Upper lobe of left lung (tissue), 6 donors: ENCODE data around the gene PPM1A. TPM values are rescaled to one million over a fixed set of nuclear protein-coding genes. Genes with fewer than 3 reads are reported as not detected.

ENCODE experiments used
- ATAC-seq, 2 donors: fragments of 200-7000 bp; cut with Tn5 transposase; one replicate each; pipeline ENCODE4 v1.9.1; 2022; ENCODE audit warnings: mild to moderate bottlenecking in 2 of 2, moderate library complexity in 2 of 2; ENCODE audit not compliant: low FRiP score in 2 of 2
- DNase-seq, 2 donors: peaks; one replicate each; pipeline ENCODE4 v3.0.0-alpha.2; 2019 to 2020
- H3K27ac ChIP-seq, 4 donors: fragments of 200-600 bp; sonication (generic); one replicate each; pipeline ENCODE4 v1.5.1; 2016 to 2019
- H3K27me3 ChIP-seq, 4 donors: fragments of 200-600 bp; sonication (generic); one replicate each; pipeline ENCODE4 v1.5.1; 2017 to 2019
- H3K36me3 ChIP-seq, 4 donors: fragments of 200-600 bp; sonication (generic); one replicate each; pipeline ENCODE4 v1.5.1; 2016 to 2019
- H3K4me1 ChIP-seq, 4 donors: fragments of 200-600 bp; sonication (generic); one replicate each; pipeline ENCODE4 v1.5.1; 2018 to 2019
- H3K4me3 ChIP-seq, 4 donors: fragments of 200-600 bp; sonication (generic); one replicate each; pipeline ENCODE4 v1.5.1; 2017 to 2019; ENCODE audit warnings: mild to moderate bottlenecking in 2 of 4, moderate library complexity in 1 of 4
- H3K9me3 ChIP-seq, 4 donors: fragments of 200-600 bp; sonication (generic); one replicate each; pipeline ENCODE4 v1.5.1; 2018 to 2019
- CTCF ChIP-seq, 6 experiments: fragments of 450-650 bp in 4 of 6; fragments of 200-600 bp in 2 of 6; sonication (generic) in 2 of 6; IDR thresholded peaks; one replicate each; pipeline ENCODE4 v1.5.1; 2016 to 2019; ENCODE audit warnings: antibody characterized with exemption in 6 of 6
- EP300 ChIP-seq, 4 donors: sonication (generic); formaldehyde crosslinking; IDR thresholded peaks; one replicate each; pipeline ENCODE4 v1.5.1; 2017; ENCODE audit warnings: antibody characterized with exemption in 4 of 4, control low read depth in 2 of 4
- POLR2A ChIP-seq, 4 donors: fragments of 450-650 bp; IDR thresholded peaks; one replicate each; pipeline ENCODE4 v1.5.1; 2016 to 2017; ENCODE audit warnings: antibody characterized with exemption in 4 of 4, mild to moderate bottlenecking in 2 of 4
- POLR2AphosphoS5 ChIP-seq, 2 donors: sonication (generic); formaldehyde crosslinking; IDR thresholded peaks; one replicate each; pipeline ENCODE4 v1.5.1; 2017; ENCODE audit warnings: antibody characterized with exemption in 2 of 2
- WGBS, 2 donors: methylation state at CpG; one replicate each; pipeline ENCODE4 v1.1.5; 2017 to 2018; 5-methylcytosine and 5-hydroxymethylcytosine counted together
- total RNA-seq, 6 donors: library from RNA; depleted of rRNA in 4 of 6; stranded (reverse); fragments of >200 nt in 4 of 6; gene quantifications; one replicate each; pipeline versions ENCODE4 v1.1.0 to v1.2.1, GENCODE V29; 2016 to 2021
- donor health status: DM: no; HTN: no; CAD: no; lungs with moderate emphysema.
- donor health status: DM: no; HTN: yes; CAD: no; lungs with severe emphysema.

Gene PPM1A
- total RNA-seq, 6 donors from 2014 or later, result 20.5 to 71.8 (median 43.7) TPM

- no peaks in the 10 kb centered on the region for H3K36me3 ChIP-seq
- ATAC-seq (no peak), DNase-seq (no peak)
- no peaks in the 10 kb centered on the region for H3K27me3 ChIP-seq
- H3K27ac ChIP-seq, result no peak overlapping the region
- TF ChIP-seq CTCF (IDR thresholded peaks at IDR 0.05) (no peak), POLR2A (IDR thresholded peaks at IDR 0.05) (no peak)
- H3K4me3 ChIP-seq, result no peak overlapping the region
- WGBS, 2 donors, result 82 to 84% methylated on average over 3 of the region's 3 CpGs
- no peaks in the 10 kb centered on the region for H3K4me1 ChIP-seq
- peaks cover 0 to 7% (median 4%) of the 10 kb centered on the region in 4 donors for H3K9me3 ChIP-seq
Observed at GRCh38 chr14:60233251-60233650, 15.8 kb upstream of the PPM1A start.

- DNase-seq, result no peak
- Histone ChIP-seq H3K4me1 (no peaks in the 10 kb centered on the region), H3K9me3 (peaks cover 0 to 7% (median 4%) of the 10 kb centered on the region in 4 donors), H3K27ac (no peak overlapping the region), H3K4me3 (no peak overlapping the region), H3K27me3 (no peaks in the 10 kb centered on the region), H3K36me3 (no peaks in the 10 kb centered on the region)
- no peak for ATAC-seq
- TF ChIP-seq EP300 (IDR thresholded peaks at IDR 0.05) (no peak), CTCF (IDR thresholded peaks at IDR 0.05) (no peak)
Observed at GRCh38 chr14:60233891-60234290, 15.1 kb upstream of the PPM1A start.

GRCh38 chr14:60235440-60235839 lies 13.6 kb upstream of the PPM1A start:
- H3K36me3 ChIP-seq, result no peaks in the 10 kb centered on the region
- DNase-seq (no peak), ATAC-seq (no peak)
- WGBS, 2 donors, result 73 to 79% methylated on average over 2 of the region's 2 CpGs
- H3K9me3 ChIP-seq, result peaks cover 0 to 7% (median 4%) of the 10 kb centered on the region in 4 donors
- no peak for TF ChIP-seq EP300 (IDR thresholded peaks at IDR 0.05)
- no peak for TF ChIP-seq POLR2A (IDR thresholded peaks at IDR 0.05)
- no peak for TF ChIP-seq POLR2AphosphoS5 (IDR thresholded peaks at IDR 0.05)
- TF ChIP-seq CTCF (IDR thresholded peaks at IDR 0.05), result no peak
- no peaks in the 10 kb centered on the region for H3K4me1 ChIP-seq
- H3K27me3 ChIP-seq, result no peaks in the 10 kb centered on the region
- H3K27ac ChIP-seq, result no peak overlapping the region
- H3K4me3 ChIP-seq, result no peak overlapping the region

- TF ChIP-seq POLR2A (IDR thresholded peaks at IDR 0.05), result no peak
- no peak for TF ChIP-seq POLR2AphosphoS5 (IDR thresholded peaks at IDR 0.05)
- no peak for TF ChIP-seq EP300 (IDR thresholded peaks at IDR 0.05)
- TF ChIP-seq CTCF (IDR thresholded peaks at IDR 0.05), result no peak
Observed at GRCh38 chr14:60238955-60239354, 10.1 kb upstream of the PPM1A start.

GRCh38 chr14:60240139-60240856 lies 8.7 kb upstream of the PPM1A start:
- H3K27ac ChIP-seq, result no peak overlapping the region
- ATAC-seq, result no peak
- 75 to 79% methylated on average over 7 of the region's 7 CpGs for WGBS, 2 donors
- H3K4me1 ChIP-seq, result no peaks in the 10 kb centered on the region
- H3K36me3 ChIP-seq, result no peaks in the 10 kb centered on the region
- no peaks in the 10 kb centered on the region for H3K9me3 ChIP-seq
- no peak for DNase-seq
- H3K27me3 ChIP-seq, result no peaks in the 10 kb centered on the region
- TF ChIP-seq CTCF (IDR thresholded peaks at IDR 0.05) (no peak), POLR2A (IDR thresholded peaks at IDR 0.05) (no peak), EP300 (IDR thresholded peaks at IDR 0.05) (no peak), POLR2AphosphoS5 (IDR thresholded peaks at IDR 0.05) (no peak)
- no peak overlapping the region for H3K4me3 ChIP-seq

More at GRCh38 chr14:60238955-60239354, 10.1 kb upstream of the PPM1A start:
- H3K36me3 ChIP-seq, result no peaks in the 10 kb centered on the region
- no peak overlapping the region for H3K27ac ChIP-seq
- no peak overlapping the region for H3K4me3 ChIP-seq
- WGBS, 2 donors, result 67 to 81% methylated on average over 3 of the region's 3 CpGs
- H3K4me1 ChIP-seq, result no peaks in the 10 kb centered on the region
- ATAC-seq, result no peak
- no peaks in the 10 kb centered on the region for H3K27me3 ChIP-seq
- DNase-seq, result no peak
- no peaks in the 10 kb centered on the region for H3K9me3 ChIP-seq
